GM12878 (cell line): ENCODE measurements around the gene NRG3. TPM values are rescaled to one million over a fixed set of nuclear protein-coding genes. Genes with fewer than 3 reads are reported as not detected.

Experiments used
- ATAC-seq: fragments of 200-7000 bp; cut with Tn5 transposase; 3 replicates; pipeline ENCODE4 v1.9.1; 2020; ENCODE audit warnings: mild to moderate bottlenecking, moderate library complexity
- BruUV-seq: library from RNA; stranded (reverse); fragments of 400-500 nt; replicated peaks from 2 replicates; lab custom pipeline; 2021; lab: Mats Ljungman, UMichigan
- CTCF ChIA-PET: fragments of 300-600 bp; sonication (Branson Sonifier 250); formaldehyde crosslinking; extraction: SDS; loops from one replicate; lab custom pipeline; 2021; ENCODE audit warnings: inconsistent platforms; lab: Yijun Ruan, JAX
- POLR2A ChIA-PET: fragments of 350-600 bp; formaldehyde crosslinking; extraction: SDS; loops from one replicate; lab custom pipeline; 2021; ENCODE audit warnings: inconsistent platforms; lab: Charles Lee
- RAD21 ChIA-PET: fragments of 300-600 bp; sonication (Branson Sonifier 250); formaldehyde crosslinking; loops from one replicate; lab custom pipeline; 2023; ENCODE audit warnings: antibody characterized with exemption; ENCODE audit not compliant: unreplicated experiment; lab: Charles Lee
- SMC1A ChIA-PET: fragments of 300-600 bp; sonication (Branson Sonifier 250); formaldehyde crosslinking; loops from one replicate; lab custom pipeline; 2023; ENCODE audit not compliant: unreplicated experiment, uncharacterized antibody; lab: Charles Lee
- DNase-seq: peaks from one replicate; pipeline ENCODE4 v3.0.0-alpha.2; 2011; ENCODE audit warnings: low read depth, low spot score
- FAIRE-seq: peaks from 3 replicates; lab custom pipeline; 2011; peaks lifted over from hg19 to GRCh38; lab: Jason Lieb, UNC
- H2AFZ ChIP-seq: 2 replicates; pipeline ENCODE4 v1.6.0; 2011; ENCODE audit warnings: low read depth, low read length, control low read depth; ENCODE audit not compliant: control insufficient read depth
- H3K27ac ChIP-seq: 2 replicates; pipeline ENCODE4 v1.5.1; 2011; ENCODE audit warnings: control low read depth; ENCODE audit not compliant: control insufficient read depth, insufficient read depth
- H3K27me3 ChIP-seq, 2 experiments: replicated peaks in 1 of 2; 2 replicates each; pipeline versions ENCODE4 v1.6.0 to v1.6.1; 2011; ENCODE audit warnings: low read length in 1 of 2; ENCODE audit not compliant: control insufficient read depth in 2 of 2, insufficient read depth in 2 of 2
- H3K36me3 ChIP-seq, 2 experiments: 2 replicates each; pipeline ENCODE4 v1.5.1; 2011; ENCODE audit warnings: low read length in 1 of 2; ENCODE audit not compliant: control insufficient read depth in 2 of 2, insufficient read depth in 2 of 2
- H3K4me1 ChIP-seq: 2 replicates; pipeline ENCODE4 v1.6.1; 2011; ENCODE audit warnings: mild to moderate bottlenecking, low read length, moderate library complexity, mixed read lengths; ENCODE audit not compliant: control insufficient read depth, insufficient read depth
- H3K4me2 ChIP-seq: 2 replicates; pipeline ENCODE4 v1.6.0; 2011; ENCODE audit warnings: control low read depth; ENCODE audit not compliant: control insufficient read depth, insufficient read depth
- H3K4me3 ChIP-seq: fragments of 200-600 bp; sonication (generic); 2 replicates; pipeline ENCODE4 v1.5.1; 2016
- H3K79me2 ChIP-seq: 2 replicates; pipeline ENCODE4 v1.6.0; 2011; ENCODE audit warnings: low read length; ENCODE audit not compliant: control insufficient read depth, insufficient read depth
- H3K9ac ChIP-seq: 2 replicates; pipeline ENCODE4 v1.8.0; 2011; ENCODE audit warnings: low read length, control low read depth, mixed read lengths; ENCODE audit not compliant: control insufficient read depth, insufficient read depth
- H3K9me3 ChIP-seq: replicated peaks from 3 replicates; pipeline ENCODE4 v1.5.1; 2011; ENCODE audit warnings: mild to moderate bottlenecking, low read length; ENCODE audit not compliant: control insufficient read depth, insufficient read depth
- H4K20me1 ChIP-seq: 2 replicates; pipeline ENCODE4 v1.6.0; 2011; ENCODE audit not compliant: control insufficient read depth, insufficient read depth
- ATF7 ChIP-seq: fragments of 450-650 bp; IDR thresholded peaks from 2 replicates; pipeline ENCODE4 v1.6.1; 2016; ENCODE audit warnings: low read depth, mild to moderate bottlenecking
- BCL11A ChIP-seq: IDR thresholded peaks from 2 replicates; pipeline ENCODE4 v1.6.1; 2011; ENCODE audit warnings: low read depth, low read length
- BHLHE40 ChIP-seq, 2 experiments: fragments of 450-650 bp in 1 of 2; IDR thresholded peaks; 2 replicates each; pipeline ENCODE4 v1.6.1; 2011 to 2017; ENCODE audit warnings: low read depth in 2 of 2, borderline replicate concordance in 1 of 2, improper control_type of control experiment in 1 of 2, low read length in 1 of 2, mild to moderate bottlenecking in 1 of 2
- CBFB ChIP-seq: IDR thresholded peaks from 2 replicates; pipeline ENCODE4 v1.6.1; 2016; ENCODE audit warnings: antibody characterized with exemption, low read depth
- EED ChIP-seq: sonication (generic); IDR thresholded peaks from 2 replicates; pipeline ENCODE4 v1.6.1; 2016; ENCODE audit warnings: antibody characterized with exemption, low read depth
- FOXM1 ChIP-seq: IDR thresholded peaks from 2 replicates; pipeline ENCODE4 v1.6.1; 2012; ENCODE audit warnings: low read depth, mild to moderate bottlenecking, inconsistent platforms, low read length, moderate library complexity
- GABPA ChIP-seq: IDR thresholded peaks from 2 replicates; pipeline ENCODE4 v1.6.1; 2014; ENCODE audit warnings: antibody characterized with exemption, low read depth, mild to moderate bottlenecking, inconsistent platforms
- JUND ChIP-seq: IDR thresholded peaks from 2 replicates; pipeline ENCODE4 v1.6.1; 2012; ENCODE audit warnings: low read depth, mild to moderate bottlenecking, low read length, improper control_type of control experiment, moderate library complexity
- KAT2A ChIP-seq: conservative IDR thresholded peaks from 2 replicates; pipeline ENCODE4 v1.6.1; 2011; ENCODE audit warnings: low read depth, low read length; ENCODE audit not compliant: control insufficient read depth
- NBN ChIP-seq: fragments of 450-650 bp; IDR thresholded peaks from 2 replicates; pipeline ENCODE4 v1.6.1; 2016
- NR2C2 ChIP-seq: IDR thresholded peaks from 2 replicates; pipeline ENCODE4 v1.6.1; 2011; ENCODE audit warnings: borderline replicate concordance, low read depth; ENCODE audit not compliant: control insufficient read depth, insufficient read length
- PAX8 ChIP-seq: fragments of 450-650 bp; IDR thresholded peaks from 2 replicates; pipeline ENCODE4 v1.6.1; 2017; ENCODE audit warnings: mild to moderate bottlenecking, moderate library complexity
- SMC3 ChIP-seq: IDR thresholded peaks from 2 replicates; pipeline ENCODE4 v1.6.1; 2011; ENCODE audit warnings: low read length, improper control_type of control experiment, borderline replicate concordance
- SRF ChIP-seq, 2 experiments: IDR thresholded peaks; 2 replicates each; pipeline ENCODE4 v1.6.1; 2011; ENCODE audit warnings: low read depth in 2 of 2, low read length in 2 of 2, mild to moderate bottlenecking in 1 of 2, moderate library complexity in 1 of 2
- WRNIP1 ChIP-seq: IDR thresholded peaks from 2 replicates; pipeline ENCODE4 v1.6.1; 2011; ENCODE audit warnings: low read depth, low read length, improper control_type of control experiment, borderline replicate concordance
- WGBS: methylation state at CpG from one replicate; pipeline ENCODE4 v1.1.6; 2016; ENCODE audit warnings: low lambda C conversion rate; ENCODE audit not compliant: insufficient replicate concordance, insufficient coverage; ENCODE audit errors: missing lambda C conversion rate; 5-methylcytosine and 5-hydroxymethylcytosine counted together
- in situ Hi-C: fragments of 300-500 bp; cut with MboI; formaldehyde crosslinking; loops from 9 replicates; pipeline ENCODE4 v1.14.3; 2018; ENCODE audit warnings: mixed read lengths
- intact Hi-C: fragments of 100-400 bp; cut with micrococcal nuclease; formaldehyde crosslinking; loops from one replicate; pipeline ENCODE4 v1.14.2; 2022; ENCODE audit not compliant: unreplicated experiment
- polyA plus RNA-seq, 11 experiments: library from polyadenylated mRNA; depleted of rRNA in 4 of 11; unstranded in 6 of 11; stranded (reverse) in 5 of 11; fragments of >200 nt; fragmentation: Nextera tagmentation in 4 of 11; fragmentation: Illumina TruSeq in 1 of 11; extraction: Ambion mirVana in 4 of 11; extraction: Trizol in 1 of 11; gene quantifications; 1 replicate in 1 of 11; 2 replicates in 10 of 11; pipeline versions ENCODE4 v1.2.1 to v1.2.3, GENCODE V29; 2011 to 2016; ENCODE audit warnings: inconsistent platforms in 2 of 11, missing spikeins in 2 of 11, low read depth in 1 of 11
- total RNA-seq, 4 experiments: library from RNA; depleted of rRNA in 3 of 4; stranded (reverse); fragments of >200 nt in 3 of 4; fragmentation: Illumina TruSeq in 1 of 4; extraction: Trizol in 1 of 4; gene quantifications; 2 replicates each; pipeline versions ENCODE4 v1.2.1 to v1.2.3, GENCODE V29; 2013 to 2021
- TF ChIP-seq, protein P1 (sequence below): fragments of 450-650 bp; IDR thresholded peaks from 2 replicates; pipeline ENCODE4 v1.6.1; 2017; ENCODE audit warnings: mild to moderate bottlenecking, low read depth, inconsistent platforms; ENCODE audit not compliant: poor library complexity, severe bottlenecking

NRG3 gene
- total and polyA plus RNA-seq, 10 of the 15 experiments (the other 5 are each of a cell fraction or from before 2014, with no cell fraction given): 0.03 to 0.41 (median 0.17) TPM; not detected in 3

DNA sequence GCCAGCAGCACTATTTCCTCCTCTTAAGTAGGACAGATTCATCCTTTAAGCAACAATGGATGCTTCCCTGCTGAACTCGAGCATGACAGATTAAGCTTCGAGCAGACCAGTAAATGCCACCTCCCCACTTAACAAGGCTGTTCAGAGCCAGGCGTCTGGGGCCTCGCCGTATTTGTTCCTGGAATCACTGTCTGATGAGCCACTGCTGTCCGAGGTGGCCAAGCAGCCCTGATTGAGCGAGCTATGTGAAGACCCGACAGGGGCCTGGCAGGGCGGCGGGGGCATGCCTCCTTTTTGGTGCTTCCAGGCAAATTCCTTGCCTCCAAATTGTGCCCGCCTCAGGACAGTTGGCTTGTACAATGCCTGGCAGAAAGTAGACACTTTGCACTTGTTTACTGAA is 862.6 kb downstream of the NRG3 start:
- no peaks in the 10 kb centered on the region for H3K9me3 ChIP-seq
- POLR2A ChIA-PET: no interaction called here
- no peak overlapping the region for H3K4me2 ChIP-seq
- H3K9ac ChIP-seq: no peak overlapping the region
- no peak overlapping the region for H3K27ac ChIP-seq
- BruUV-seq: no TSS peak
- RAD21 ChIA-PET: no interaction called here
- no peak overlapping the region for H2AFZ ChIP-seq
- CTCF ChIA-PET: no interaction called here
- ATAC-seq (no peak), DNase-seq (no peak), FAIRE-seq (no peak)
- no peaks in the 10 kb centered on the region for H4K20me1 ChIP-seq
- SMC1A ChIA-PET: interaction anchor here (1.0 kb wide), 1 partner anchor 17 kb away, joined by 3 read pairs; no protein-coding TSS in a partner anchor
- no peaks in the 10 kb centered on the region for H3K4me1 ChIP-seq
- TF ChIP-seq NBN (no peak), KAT2A (no peak), BHLHE40 (IDR thresholded peaks at IDR 0.05; ENCODE audit: borderline replicate concordance in 1 of 2, low read depth in 2 of 2, low read length in 1 of 2) (no peak), SMC3 (no peak), GABPA (no peak), WRNIP1 (no peak), BCL11A (no peak), EED (no peak), FOXM1 (no peak), SRF (IDR thresholded peaks at IDR 0.05; ENCODE audit: low read depth in 2 of 2, low read length in 2 of 2) (no peak), PAX8 (no peak), JUND (no peak), ATF7 (no peak), CBFB (no peak), NR2C2 (no peak)
- TF ChIP-seq, protein P1, sequence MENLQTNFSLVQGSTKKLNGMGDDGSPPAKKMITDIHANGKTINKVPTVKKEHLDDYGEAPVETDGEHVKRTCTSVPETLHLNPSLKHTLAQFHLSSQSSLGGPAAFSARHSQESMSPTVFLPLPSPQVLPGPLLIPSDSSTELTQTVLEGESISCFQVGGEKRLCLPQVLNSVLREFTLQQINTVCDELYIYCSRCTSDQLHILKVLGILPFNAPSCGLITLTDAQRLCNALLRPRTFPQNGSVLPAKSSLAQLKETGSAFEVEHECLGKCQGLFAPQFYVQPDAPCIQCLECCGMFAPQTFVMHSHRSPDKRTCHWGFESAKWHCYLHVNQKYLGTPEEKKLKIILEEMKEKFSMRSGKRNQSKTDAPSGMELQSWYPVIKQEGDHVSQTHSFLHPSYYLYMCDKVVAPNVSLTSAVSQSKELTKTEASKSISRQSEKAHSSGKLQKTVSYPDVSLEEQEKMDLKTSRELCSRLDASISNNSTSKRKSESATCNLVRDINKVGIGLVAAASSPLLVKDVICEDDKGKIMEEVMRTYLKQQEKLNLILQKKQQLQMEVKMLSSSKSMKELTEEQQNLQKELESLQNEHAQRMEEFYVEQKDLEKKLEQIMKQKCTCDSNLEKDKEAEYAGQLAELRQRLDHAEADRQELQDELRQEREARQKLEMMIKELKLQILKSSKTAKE: no peak
- H3K4me3 ChIP-seq: no peak overlapping the region
- in situ Hi-C loops: no loop called here
- no peaks in the 10 kb centered on the region for H3K79me2 ChIP-seq
- WGBS: 43% methylated on average over 11 of the region's 11 CpGs
- no peaks in the 10 kb centered on the region; a peak in 1 of 4 replicates for H3K27me3 ChIP-seq
- intact Hi-C loops: no loop called here
- no peaks in the 10 kb centered on the region for H3K36me3 ChIP-seq
